Cerebellar nuclear complex (tissue), 1 donor: Measurements from ENCODE around the gene MN1.

ENCODE experiments used
- DNase-seq, 2 experiments: peaks; one replicate each; lab custom pipeline; 2025; lab: John Stamatoyannopoulos, UW

MN1 gene

DNA sequence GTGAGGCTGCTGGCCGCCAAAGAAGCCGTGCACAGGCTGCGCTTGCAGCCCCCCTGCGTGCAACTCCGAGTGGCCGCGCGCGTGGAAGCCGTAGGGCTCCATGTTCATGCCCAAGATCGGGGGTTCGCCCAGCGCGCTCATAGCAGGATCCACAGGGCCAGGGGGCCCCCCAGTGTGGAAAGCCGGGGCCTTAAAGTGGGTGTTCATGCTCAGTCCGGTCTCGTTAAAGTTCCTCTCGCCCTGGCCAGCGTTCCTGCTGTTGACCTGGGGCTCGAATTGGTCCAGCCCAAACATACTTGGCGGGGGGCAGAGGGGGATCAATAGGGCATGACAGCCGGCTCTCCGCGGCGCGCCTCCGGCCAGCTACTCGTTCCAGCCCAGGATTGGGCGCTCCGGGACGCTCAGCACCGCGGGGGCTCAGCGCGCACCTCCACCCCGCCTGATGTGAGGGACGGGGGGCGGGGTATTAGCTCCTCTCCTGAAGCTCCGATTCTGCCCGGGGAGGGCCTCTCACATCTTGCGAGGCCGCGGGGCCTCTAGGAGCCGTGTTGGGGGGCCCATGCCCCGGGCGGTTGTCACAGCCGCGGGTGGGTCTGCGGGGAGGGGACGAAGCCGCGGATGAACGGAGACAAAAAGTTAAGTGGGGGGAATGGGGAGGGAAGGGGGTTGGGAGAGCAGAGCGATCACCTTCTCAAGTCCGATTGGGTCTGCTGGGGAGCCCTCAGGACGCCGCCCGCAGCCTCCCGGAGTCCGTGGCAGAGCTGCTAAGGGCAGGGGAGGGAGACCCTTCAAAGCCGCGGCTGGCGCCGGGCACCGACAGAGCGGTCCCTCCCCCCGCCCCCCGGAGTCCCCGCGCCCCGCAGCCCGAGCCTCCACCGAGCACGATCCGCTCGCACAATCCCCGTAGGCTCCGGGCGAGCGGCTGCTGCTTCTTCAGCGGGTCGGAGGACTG lies 1.0 kb downstream of the MN1 start:
- no peak for DNase-seq

DNA sequence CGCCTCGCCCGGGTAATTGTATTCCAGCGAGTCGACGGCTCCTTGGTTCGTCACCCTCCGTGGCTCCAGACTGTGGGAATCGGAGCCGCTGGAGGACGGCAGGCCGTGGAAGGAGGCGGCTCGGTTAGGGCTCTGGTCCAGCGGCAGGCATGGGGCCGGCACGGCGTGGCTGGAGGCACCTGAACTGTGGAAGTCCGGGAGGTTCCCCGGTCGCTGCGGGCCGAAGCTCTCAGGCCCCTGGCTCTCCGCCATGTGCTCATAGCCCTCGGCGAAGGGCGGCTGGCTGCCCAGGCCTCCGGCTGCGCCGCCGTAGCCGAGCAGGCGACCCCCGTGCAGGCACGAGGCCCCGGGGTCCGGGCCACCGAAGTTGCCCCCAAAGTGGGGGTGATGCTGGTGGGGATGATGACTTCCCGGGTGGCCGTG lies 1.7 kb downstream of the MN1 start:
- DNase-seq = no peak

GRCh38 chr22:27799015-27799826 lies 2.3 kb downstream of the MN1 start:
- DNase-seq = no peak

- no peak for DNase-seq
These were observed 3.0 kb downstream of the MN1 start for GRCh38 chr22:27798511-27799014.

DNA sequence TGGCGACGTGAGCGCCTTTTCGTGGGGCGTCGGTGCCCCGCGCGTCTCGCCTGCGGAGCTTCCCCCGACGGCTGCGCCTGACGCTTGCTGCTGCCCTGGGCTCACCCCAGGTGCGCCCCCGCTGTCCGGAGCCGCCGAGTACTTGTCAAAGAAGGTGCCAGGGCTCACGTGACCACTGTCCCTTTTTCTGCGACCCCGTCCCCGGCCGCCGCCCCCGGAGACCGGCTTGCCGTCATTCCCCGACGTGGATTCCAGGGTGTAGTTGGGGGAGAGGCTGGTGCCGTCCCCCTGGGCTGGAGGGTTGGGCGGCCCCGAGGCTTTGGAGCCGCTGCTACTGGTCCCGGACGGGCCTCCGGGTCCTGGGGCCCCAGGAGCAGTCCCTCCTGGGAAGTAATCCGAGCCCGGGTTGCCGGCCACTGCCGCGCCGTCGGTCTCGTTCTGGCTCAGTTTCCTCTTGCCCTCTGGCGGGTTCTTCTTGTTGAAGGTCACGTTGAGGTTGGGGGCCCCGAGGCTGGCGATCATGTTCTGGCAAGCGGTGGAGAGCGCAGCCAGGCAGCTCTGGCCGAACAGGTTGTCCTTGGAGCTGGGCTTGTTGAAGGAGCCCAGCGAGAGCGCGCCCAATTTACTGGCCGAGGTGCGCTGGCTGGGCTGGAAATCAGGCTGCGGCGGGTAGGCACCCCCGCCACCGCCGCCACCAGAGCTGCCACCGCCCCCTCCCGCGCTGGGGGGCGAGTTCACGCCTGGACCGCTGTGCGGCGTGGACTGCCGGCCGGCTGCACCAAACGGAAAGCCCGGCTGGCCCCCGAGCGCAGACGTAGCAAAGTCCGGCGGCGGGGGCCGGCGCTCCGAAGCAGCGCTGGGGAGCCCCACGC lies 3.8 kb downstream of the MN1 start:
- no peak for DNase-seq

DNA sequence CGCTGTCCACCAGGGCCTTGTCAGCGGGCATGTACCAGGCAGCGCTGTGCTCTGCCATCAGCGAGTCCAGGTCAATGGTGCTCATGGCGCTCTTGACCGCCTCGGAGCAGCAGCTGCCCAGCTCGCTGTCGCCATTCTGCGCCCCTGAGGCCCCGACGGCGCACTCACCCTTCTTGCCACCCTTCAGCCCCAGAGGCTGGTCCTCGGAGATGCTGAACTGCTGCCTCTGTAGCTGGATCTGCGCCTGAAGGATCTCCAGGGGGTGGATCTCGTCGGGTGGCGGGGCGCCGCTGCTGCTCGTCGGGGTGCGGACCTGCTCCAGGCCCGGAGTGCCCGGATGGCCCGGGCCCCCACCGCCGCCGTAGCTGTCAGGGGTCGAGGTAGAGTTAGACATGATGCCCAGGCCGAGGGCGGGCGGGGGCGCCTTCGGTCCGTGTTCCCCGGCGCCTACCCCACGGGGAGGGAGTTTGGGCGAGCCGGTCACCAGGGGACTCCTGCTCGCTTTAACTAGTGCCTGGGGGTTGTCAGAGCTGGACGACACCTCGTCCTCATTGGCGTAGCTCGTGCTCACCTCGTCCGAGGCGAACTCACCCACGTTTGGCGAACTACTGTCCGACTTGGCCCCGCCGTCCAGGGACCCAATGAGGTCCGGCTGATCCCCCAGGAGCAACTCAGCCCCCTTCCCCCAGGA lies 4.6 kb downstream of the MN1 start:
- no peak for DNase-seq

DNA sequence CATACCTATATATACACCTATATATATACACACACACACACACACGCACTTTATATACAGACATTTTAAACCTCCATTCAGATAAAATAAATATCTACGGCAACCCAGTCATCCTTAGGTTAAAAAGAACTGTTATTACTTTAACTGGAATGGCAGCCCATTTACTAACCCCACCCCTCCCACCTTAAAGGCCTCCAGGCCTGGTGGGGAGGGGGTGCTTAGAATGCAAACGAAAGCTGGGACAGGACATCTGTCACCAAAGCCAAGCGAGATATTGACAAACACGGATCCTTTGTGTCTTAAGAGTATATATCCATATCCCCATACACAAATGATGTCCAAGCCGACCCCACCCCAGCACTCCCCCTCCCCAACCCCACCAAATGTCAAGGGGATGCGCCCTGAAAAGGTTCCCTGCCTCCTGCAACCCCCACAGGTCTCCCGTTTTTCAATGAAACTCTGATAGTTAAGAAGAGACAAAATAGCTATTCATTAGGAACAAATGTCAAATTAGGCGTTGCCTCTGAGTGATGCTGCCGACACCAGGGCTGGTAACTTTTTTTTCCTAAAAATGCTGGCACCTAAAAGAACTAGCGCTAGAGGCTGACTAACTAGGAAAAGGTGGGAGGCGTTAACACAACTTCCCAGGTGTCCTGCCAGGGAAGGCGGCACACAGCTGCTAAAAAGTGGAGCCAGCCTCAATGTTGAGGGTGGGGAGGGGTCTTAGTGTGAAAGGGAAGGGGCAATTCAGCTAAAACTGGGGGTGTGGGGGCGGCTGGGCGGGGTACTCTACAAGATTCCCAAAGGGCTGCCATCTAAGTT lies 5.6 kb downstream of the MN1 start:
- DNase-seq = no peak

DNA sequence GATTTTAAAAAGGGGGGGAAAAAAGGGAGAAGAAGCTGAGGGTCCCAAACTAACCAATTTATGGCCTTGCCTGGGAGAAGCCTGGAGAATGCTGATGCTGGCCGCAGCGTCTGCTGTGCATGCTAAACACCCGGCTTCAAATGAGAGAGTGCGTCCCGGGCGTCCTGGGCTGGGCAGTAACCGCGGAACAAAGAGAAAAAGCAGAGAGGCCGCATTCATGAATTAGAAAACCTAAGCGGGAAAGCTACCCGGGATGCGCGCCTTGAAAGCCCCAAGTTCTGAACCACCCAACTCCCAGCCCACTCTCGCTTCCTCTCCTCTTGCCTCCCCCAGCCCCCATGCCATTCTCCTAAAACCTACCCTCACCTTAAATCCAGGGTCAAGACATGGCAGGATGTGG lies 6.5 kb downstream of the MN1 start:
- DNase-seq = no peak

DNA sequence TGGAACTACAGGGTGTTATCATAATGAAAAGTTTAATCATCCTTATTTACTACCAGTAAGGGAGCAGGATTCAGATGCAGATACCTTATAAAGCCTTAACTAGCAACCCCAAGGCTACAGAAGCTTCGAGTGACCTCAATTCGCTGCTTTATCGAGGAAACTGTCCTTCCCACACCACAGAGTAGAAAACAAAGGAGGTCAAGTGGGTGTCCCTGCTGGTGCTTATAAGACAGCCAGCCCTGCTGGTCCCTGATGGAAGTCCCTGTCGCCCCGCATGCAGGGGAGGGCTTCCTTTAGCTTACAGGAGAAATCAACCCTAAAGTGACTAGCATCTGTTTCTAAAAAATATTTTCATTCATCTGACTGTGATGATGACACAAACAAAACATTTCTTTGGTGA lies 7.3 kb downstream of the MN1 start:
- DNase-seq = no peak

- DNase-seq = no peak
These were observed 8.0 kb downstream of the MN1 start for GRCh38 chr22:27793576-27793975.

GRCh38 chr22:27792452-27793161 lies 8.9 kb downstream of the MN1 start:
- no peak for DNase-seq

DNA sequence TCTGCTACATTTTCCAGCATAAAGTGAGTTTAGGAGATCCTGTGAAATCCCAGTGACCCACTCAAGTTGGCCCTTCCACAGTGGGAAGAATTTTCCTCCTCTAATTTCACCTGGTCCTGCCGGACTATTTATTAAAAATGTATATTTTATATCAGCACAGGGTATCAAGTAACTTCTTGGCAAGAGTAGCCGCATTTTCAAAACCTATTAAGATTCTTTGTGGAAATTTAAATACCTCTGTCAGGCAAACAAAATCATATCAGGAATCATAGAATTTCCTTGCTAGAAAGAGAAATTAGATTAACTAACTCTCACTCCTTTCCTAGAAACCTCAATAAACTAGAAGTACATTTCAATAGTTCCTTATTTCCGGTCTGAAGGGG lies 9.7 kb downstream of the MN1 start:
- DNase-seq = no peak

GRCh38 chr22:27791159-27791858 lies 10.2 kb downstream of the MN1 start:
- DNase-seq = no peak

DNA sequence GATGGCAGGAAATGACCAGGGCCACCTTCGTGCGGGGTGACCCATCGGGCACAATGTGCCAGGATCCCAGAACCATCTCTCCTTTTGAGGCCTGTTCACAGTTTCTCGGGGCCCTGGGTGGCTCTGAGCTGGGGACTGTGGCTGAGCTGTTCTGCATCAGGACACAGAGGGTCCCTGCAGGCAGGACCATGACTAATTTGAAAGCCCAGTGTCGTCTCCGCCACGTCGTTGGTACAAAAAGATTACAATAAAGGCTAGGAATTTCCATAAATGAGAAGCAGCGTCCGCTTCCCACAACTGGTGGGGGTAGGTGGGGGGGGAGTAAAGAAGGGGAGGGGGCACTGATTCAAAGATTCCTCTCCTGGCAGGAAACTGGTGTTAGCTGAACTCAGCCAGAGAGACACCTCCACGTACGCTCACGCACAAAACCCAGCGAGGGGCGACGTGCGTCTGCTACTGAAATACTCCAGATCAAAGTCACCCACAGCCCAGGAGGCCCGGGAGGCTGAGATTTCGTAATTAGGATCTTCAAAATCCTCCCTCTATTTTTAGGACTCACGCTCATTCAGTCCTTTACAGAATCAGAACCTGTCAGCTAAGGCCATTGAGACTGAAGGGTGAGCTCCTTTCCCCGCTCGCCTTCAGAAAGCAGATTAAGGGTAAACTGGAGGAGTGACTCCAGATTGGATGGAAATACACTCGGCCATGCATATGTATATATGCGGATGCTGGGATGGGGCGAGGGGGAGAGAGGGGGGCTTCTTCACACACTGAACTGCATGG lies 11.0 kb downstream of the MN1 start:
- no peak for DNase-seq

DNA sequence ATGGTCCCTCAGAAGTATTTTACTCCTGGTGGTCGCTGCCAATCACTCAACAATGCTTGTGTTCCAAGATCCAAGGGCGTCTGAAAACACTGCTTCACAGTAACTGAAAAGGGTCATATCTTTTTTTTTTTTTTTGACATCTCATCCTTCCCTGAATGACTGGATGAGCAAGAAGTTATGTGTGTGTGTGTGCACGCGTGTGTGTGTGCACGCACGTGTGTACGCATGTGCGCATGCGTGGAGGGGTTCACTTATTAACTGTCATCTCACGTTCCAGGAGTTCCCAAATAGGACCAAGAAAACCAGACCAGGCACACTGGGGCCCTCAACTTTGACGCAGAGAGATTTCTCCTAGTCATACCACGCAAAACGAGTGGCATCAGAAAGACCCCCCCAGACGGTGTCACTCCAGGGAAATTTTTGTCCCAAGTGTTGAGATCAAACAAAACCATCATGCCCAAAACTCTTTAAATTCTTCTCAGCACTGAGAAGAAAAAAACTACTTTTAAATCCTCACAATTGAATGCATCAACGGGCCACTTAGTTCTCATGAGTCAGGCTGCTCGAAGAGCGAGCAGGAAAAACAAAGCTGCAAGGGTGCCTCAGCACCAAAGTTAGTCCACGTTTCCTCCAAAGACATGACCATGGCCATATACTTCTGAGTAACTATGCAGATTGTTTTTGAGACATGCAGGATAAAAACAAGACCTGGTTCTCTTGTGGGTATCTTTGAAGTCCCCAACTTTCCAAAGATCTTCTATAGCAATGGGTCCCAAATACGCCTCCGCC lies 12.9 kb downstream of the MN1 start:
- DNase-seq = no peak

DNA sequence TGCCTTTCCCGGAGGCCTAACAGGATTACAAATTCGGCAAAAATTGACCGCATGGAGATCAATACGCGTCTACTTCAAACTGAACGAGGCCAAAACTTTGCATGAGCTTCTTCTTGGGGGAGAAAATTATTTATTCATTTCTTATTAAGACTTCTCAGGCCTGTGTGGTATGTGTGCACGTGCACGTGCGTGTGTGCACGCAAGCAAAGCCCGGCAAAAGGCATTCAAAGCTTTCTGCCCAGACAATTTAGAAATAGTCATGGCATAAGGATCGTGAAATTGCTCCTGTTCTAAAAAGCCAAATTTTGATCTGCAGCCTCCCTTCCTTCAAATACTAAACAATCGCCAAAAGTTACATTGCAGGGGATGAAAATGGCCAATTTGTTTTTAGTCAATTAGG lies 14.6 kb downstream of the MN1 start:
- no peak for DNase-seq

DNA sequence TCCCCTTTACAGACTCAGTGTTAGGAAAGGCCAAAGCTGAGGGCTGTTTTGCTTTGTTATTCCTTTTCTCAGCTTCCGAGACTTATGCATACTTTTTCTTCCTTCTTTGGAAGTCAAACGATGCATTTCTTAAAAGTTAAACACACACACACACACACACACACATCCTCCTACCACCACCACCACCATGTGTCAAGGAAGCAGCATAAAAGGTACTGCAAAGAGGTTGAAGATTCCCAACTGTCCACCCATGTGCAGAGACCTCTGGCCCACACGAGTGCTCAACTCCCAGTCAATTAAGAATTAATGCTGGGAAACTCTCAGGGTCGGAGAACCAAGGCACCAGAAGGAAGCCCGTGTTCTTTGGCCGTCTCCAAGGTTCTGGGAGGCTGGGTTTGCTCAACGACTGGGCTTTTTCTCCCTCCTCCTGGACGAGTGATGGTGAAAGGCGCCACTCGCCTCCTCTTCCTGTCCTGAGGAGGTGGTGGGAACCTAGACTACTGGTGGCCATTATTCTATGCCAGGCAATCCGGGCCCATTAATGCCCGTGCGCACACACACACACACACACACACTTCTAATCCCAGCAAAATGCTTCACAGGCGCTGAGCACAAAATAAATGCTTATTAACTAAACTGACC lies 15.1 kb downstream of the MN1 start:
- DNase-seq = no peak
